ENCODE results near the gene CMIP. TPM values are rescaled to one million over a fixed set of nuclear protein-coding genes. Genes with fewer than 3 reads are reported as not detected.

The CMIP gene
- polyA plus RNA-seq, 1 of the 3 experiments (the other 2 are of a cell fraction) = 5.4 TPM

- Histone ChIP-seq H3K36me3 (replicated peaks in 1 of 2; ENCODE audit: control insufficient read depth in 1 of 2, insufficient read depth in 2 of 2, low read length in 1 of 2) (no peaks in the 10 kb centered on the region), H2AFZ (ENCODE audit: low read depth) (no peak overlapping the region; the same call in 1 of the 2 replicates), H3K9me2 (no peaks in the 10 kb centered on the region), H3K27me3 (ENCODE audit: insufficient read depth) (no peaks in the 10 kb centered on the region), H3K4me2 (no peak overlapping the region), H3K9me3 (no peaks in the 10 kb centered on the region), H3F3A (replicated peaks; ENCODE audit: insufficient read depth) (no peaks in the 10 kb centered on the region), H3K4me1 (ENCODE audit: control insufficient read depth in 1 of 2, insufficient read depth in 2 of 2, low read depth in 1 of 2, low read length in 1 of 2) (peaks cover 6 to 11% of the 10 kb centered on the region in 2 experiments; a peak in 3 of 4 replicates), H3K27ac (ENCODE audit: low read depth in 2 of 2, low read length in 1 of 2) (peak overlapping the region in 1 of 2 experiments; percentile 18; a peak in 2 of 4 replicates), H3K9ac (no peak overlapping the region), H4K20me1 (ENCODE audit: insufficient read depth) (no peaks in the 10 kb centered on the region), H3K4me3 (ENCODE audit: low read depth in 2 of 2, low read length in 1 of 2) (no peak overlapping the region), H3K79me2 (ENCODE audit: insufficient read depth) (no peaks in the 10 kb centered on the region)
- 62% methylated on average over 11 of the region's 11 CpGs for WGBS (ENCODE audit: low lambda C conversion rate)
- no peak for DNase-seq
- ChIA-PET POLR2A (no interaction called here), CTCF (interaction anchor here (1.0 to 2.8 kb wide), 4 partner anchors 14 to 312 kb away, joined by 3 to 9 read pairs (median 8); no protein-coding TSS in a partner anchor)
- TF ChIP-seq MXI1 (IDR thresholded peaks at IDR 0.05; ENCODE audit: low read depth, low read length) = peak; percentile 65; the same call in 1 of the 2 replicates
- no peak for TF ChIP-seq RXRA (IDR thresholded peaks at IDR 0.05; ENCODE audit: borderline replicate concordance, low read depth)
- peak; percentile 75 for TF ChIP-seq GATA2 (CRISPR knock-in tag; IDR thresholded peaks at IDR 0.05)
- TF ChIP-seq, protein P1, sequence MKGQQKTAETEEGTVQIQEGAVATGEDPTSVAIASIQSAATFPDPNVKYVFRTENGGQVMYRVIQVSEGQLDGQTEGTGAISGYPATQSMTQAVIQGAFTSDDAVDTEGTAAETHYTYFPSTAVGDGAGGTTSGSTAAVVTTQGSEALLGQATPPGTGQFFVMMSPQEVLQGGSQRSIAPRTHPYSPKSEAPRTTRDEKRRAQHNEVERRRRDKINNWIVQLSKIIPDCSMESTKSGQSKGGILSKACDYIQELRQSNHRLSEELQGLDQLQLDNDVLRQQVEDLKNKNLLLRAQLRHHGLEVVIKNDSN (IDR thresholded peaks at IDR 0.05; ENCODE audit: borderline replicate concordance, low read depth) = no peak
- TF ChIP-seq FOXJ3 (CRISPR knock-in tag; IDR thresholded peaks at IDR 0.05) = peak; percentile 61; the same call in 1 of the 2 replicates
- peak; percentile 36 for TF ChIP-seq CHD2 (IDR thresholded peaks at IDR 0.05; ENCODE audit: low read length, partially characterized antibody)
- peak; percentile 64 for TF ChIP-seq RCOR1 (IDR thresholded peaks at IDR 0.05; ENCODE audit: low read length)
- TF ChIP-seq ELF1 (IDR thresholded peaks at IDR 0.05) = no peak
- no peak for TF ChIP-seq TCF12 (IDR thresholded peaks at IDR 0.05)
- TF ChIP-seq RFX5 (IDR thresholded peaks at IDR 0.05; ENCODE audit: low read length) = no peak
These were observed 271.0 kb downstream of the CMIP start for GRCh38 chr16:81715358-81716196.

DNA sequence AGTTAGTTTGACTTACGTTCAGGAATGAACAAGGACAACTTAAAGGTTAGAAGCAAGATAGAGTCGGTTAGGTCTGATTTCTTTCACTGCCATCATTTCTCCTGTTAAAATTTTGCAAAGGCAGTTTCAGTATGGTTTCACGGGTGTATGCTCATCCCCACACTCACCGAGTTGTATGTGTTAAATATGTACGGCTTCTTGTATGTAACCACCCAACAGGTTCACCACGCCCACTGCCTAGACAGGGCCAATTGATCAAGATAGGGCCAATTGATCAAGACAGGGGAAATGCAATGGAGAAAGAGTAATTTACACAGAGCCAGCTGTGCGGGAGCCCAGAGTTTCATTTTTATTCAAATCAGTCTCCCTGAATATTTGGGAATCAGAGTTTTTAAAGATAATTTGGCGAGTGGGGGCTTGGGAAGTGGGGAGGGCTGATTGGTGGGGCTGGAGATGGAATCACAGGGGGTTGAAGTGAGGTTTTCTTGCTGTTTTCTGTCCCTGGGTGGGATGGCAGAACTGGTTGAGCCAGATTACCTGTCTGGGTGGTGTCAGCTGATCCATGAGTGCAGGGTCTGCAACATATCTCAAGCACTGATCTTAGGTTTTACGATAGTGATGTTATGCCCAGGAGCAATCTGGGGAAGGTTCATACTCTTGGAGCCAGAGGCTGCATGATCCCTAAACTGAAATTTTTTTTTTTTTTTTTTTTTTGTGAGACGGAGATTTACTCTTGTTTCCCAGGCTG, 272.0 kb downstream of the CMIP start:
- Histone ChIP-seq H4K20me1 (ENCODE audit: insufficient read depth) (no peaks in the 10 kb centered on the region), H2AFZ (ENCODE audit: low read depth) (no peak overlapping the region), H3K9ac (no peak overlapping the region), H3K9me3 (no peaks in the 10 kb centered on the region), H3K36me3 (replicated peaks in 1 of 2; ENCODE audit: control insufficient read depth in 1 of 2, insufficient read depth in 2 of 2, low read length in 1 of 2) (no peaks in the 10 kb centered on the region), H3K27me3 (ENCODE audit: insufficient read depth) (no peaks in the 10 kb centered on the region), H3K9me2 (no peaks in the 10 kb centered on the region), H3K79me2 (ENCODE audit: insufficient read depth) (no peaks in the 10 kb centered on the region), H3F3A (replicated peaks; ENCODE audit: insufficient read depth) (no peaks in the 10 kb centered on the region), H3K27ac (ENCODE audit: low read depth in 2 of 2, low read length in 1 of 2) (peak overlapping the region in 1 of 2 experiments; percentile 25; a peak in 1 of 4 replicates), H3K4me1 (ENCODE audit: control insufficient read depth in 1 of 2, insufficient read depth in 2 of 2, low read depth in 1 of 2, low read length in 1 of 2) (peaks cover 6% of the 10 kb centered on the region in 2 experiments; a peak in 3 of 4 replicates), H3K4me2 (no peak overlapping the region), H3K4me3 (ENCODE audit: low read depth in 2 of 2, low read length in 1 of 2) (no peak overlapping the region)
- ChIA-PET CTCF (interaction anchor here (1.2 to 1.8 kb wide), 2 partner anchors 14 to 85 kb away, joined by 3 to 7 read pairs; no protein-coding TSS in a partner anchor), POLR2A (no interaction called here)
- DNase-seq = no peak
- 87% methylated on average over 10 of the region's 10 CpGs for WGBS (ENCODE audit: low lambda C conversion rate)
- TF ChIP-seq RCOR1 (IDR thresholded peaks at IDR 0.05; ENCODE audit: low read length) (no peak), SMC3 (IDR thresholded peaks at IDR 0.05; ENCODE audit: low read depth, low read length) (no peak), USF2 (IDR thresholded peaks at IDR 0.05; ENCODE audit: borderline replicate concordance, low read depth, low read length) (no peak), ZBTB33 (IDR thresholded peaks at IDR 0.05; ENCODE audit: borderline replicate concordance, low read depth) (no peak), EZH2phosphoT487 (IDR thresholded peaks at IDR 0.05; ENCODE audit: borderline replicate concordance, low read depth) (no peak), MXI1 (IDR thresholded peaks at IDR 0.05; ENCODE audit: low read depth, low read length) (no peak), TCF12 (IDR thresholded peaks at IDR 0.05) (no peak), NRF1 (IDR thresholded peaks at IDR 0.05; ENCODE audit: low read depth, low read length) (no peak), CHD2 (IDR thresholded peaks at IDR 0.05; ENCODE audit: low read length, partially characterized antibody) (no peak), FOXJ3 (CRISPR knock-in tag; IDR thresholded peaks at IDR 0.05) (no peak), POLR2AphosphoS5 (IDR thresholded peaks at IDR 0.05; ENCODE audit: low read depth, low read length) (no peak), RXRA (IDR thresholded peaks at IDR 0.05; ENCODE audit: borderline replicate concordance, low read depth) (no peak), MEF2A (IDR thresholded peaks at IDR 0.05; ENCODE audit: borderline replicate concordance, low read depth) (no peak), RAD21 (IDR thresholded peaks at IDR 0.05; ENCODE audit: low read length) (no peak)
- TF ChIP-seq, protein P2, sequence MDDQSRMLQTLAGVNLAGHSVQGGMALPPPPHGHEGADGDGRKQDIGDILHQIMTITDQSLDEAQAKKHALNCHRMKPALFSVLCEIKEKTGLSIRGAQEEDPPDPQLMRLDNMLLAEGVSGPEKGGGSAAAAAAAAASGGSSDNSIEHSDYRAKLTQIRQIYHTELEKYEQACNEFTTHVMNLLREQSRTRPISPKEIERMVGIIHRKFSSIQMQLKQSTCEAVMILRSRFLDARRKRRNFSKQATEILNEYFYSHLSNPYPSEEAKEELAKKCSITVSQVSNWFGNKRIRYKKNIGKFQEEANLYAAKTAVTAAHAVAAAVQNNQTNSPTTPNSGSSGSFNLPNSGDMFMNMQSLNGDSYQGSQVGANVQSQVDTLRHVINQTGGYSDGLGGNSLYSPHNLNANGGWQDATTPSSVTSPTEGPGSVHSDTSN (IDR thresholded peaks at IDR 0.05) = no peak

Data from SK-N-SH (cell line).